HTERT RPE-1 (cell line): ENCODE measurements around the gene KRAS.

ENCODE experiments used
- in situ Hi-C: fragments of 300-500 bp; cut with MboI; formaldehyde crosslinking; loops from 4 replicates; pipeline ENCODE4 v1.14.3; 2020; ENCODE audit warnings: low sequenced_read_pairs

Gene KRAS

DNA sequence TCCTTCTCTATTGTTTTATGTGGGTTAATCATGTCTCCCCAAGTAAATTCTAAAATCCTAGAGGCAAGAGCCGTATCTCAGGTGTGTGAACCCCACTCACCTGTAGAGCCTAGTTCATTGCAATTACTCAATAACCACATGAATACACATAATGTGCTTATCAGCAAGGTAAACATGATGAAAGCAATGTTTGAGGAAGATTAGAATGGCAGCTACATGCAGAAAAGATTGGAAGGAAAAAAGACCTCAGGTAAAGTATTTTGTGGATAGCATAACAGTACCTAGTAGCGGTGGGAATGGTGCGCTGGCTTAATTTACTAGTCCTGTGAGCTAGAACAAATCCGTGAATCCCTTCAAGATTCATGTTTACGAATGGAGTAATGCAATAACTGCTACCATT is 5.3 kb upstream of the KRAS start:
- in situ Hi-C loops, result no loop called here

DNA sequence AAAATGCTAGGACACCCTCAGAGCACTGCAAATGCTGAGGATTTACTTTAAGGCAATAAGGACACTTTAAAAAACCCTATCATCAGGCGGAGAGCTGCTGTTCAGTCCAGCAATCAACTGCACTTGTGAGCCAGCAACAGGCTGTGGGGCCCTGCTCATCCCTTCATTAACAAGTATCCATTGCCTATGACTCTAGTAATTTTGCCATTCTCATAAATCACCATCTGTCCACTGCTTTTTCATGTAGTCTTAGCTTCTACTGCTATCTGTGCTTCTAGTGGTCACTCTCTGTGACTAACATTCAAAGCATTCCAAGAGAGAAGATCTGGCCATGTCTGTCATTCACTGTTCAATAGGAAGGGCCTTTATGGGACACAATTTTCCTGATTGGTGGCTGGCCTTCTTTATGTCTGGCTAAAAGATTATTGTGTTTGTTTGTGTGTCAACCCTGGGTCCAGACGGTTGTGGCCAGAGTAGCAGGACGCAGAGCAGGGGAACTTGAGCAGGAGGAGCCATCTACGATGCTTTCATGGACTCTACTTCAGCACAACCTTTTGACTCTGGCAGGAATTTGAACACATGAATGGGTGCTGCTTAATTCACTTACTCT is 3.6 kb upstream of the KRAS start:
- in situ Hi-C loops, result no loop called here

DNA sequence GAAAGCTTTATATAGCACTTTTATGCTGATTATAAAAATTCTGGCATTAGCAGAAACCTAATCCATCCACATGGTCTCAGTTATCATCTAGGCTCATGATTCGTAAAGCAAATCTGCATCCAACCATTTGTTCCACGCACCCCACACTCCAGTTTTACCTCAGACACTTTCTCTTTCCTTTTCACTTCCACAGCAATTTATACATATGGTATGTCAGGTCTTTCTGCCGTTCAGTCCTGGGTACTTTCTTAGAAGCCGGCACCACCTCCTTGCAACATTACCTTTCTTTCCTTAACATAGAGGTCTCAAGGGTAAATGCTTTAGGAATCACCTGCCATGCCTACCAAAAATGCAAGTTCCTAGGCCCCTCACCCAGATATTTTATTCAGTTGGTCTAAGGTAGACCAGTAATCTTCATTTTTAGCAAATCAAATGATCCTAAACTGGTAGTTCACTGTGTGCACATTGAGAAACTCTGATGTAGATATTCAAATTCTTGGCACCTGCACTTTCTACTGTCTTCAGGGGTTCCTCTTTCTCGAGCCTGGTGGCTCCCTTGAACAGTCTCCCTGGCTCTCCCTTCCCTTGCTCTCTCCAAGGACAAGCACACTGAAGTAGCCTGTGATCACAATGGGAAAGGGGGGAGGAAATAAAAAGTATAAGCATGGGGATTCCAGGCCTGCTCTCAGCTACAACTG is 2.8 kb upstream of the KRAS start:
- in situ Hi-C loops, result no loop called here

DNA sequence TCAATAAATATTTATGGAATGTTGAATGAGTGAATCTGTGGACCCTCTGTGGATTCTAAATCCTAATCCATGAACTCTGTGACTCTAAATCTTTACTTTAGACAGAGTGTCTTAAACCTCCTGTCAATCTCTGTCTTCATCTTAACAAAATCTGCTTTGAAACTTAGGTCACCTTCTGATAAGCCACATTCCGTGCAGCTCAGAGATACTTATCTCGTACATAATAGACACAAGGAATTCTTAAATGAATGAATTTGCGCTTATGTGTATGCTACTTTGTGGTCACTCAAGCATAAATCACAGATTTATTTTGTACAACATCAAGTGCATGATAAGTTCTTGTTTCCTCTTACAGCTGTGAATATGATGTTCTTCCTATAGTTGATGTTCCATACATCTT is 2.2 kb upstream of the KRAS start:
- in situ Hi-C loops, result no loop called here

DNA sequence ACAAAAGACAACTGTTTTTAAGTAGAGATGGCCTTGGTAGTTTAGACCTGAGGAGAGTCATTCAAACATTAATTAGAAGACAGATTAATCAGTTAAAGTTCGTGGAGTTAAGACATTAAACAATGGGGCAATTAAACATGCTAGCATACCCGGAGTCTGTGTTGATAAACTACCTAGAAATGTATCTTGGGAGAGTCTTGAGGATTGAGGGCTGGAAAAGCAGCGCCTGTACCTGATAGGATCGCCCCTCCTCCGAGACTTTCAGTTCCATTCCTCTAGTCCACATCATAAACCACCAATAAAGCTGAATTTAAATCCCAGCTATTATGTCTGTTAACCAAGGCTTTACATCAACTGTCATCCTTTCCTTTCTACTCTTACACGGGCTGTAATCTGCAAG is 1.0 kb upstream of the KRAS start:
- in situ Hi-C loops, result no loop called here

DNA sequence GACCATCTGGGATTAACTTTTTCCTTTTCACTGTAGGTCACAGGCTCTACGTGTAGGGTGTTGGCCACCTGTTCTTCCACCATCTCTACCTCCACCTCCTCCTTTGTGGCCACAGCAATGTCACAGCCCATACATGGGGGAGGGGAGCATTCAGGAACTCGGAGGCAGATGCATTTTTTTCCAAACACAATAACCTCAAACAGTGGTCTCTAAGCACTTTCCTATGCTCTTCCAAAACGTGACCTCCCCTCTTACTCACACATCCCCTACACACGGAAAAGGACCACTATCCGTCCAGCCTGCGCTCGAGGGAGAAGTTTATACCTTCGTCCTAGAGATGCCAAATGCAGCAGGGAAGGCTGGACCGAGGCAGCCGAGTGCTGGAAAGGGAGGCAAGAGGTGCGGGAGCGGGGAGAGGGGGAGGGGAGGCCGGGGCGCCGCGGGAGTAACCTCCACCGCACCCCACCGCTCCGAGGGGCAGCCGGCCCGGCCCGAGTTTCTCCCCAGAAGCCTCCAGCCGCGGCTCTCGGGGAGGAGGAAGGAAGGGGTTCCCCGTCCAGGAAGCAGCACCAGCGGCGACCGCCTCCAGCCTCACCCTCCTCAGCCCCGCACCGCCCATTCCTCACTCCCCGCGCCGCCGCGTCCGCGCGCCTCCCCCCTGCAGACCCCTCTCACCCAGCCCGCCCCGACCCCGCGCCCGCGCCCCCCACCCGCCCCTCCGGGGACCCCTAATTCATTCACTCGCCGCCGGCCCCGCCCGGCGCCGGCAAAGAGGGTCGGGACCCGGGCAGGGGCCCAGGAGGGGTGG is 594 bp downstream of the KRAS start:
- in situ Hi-C loops, result no loop called here

DNA sequence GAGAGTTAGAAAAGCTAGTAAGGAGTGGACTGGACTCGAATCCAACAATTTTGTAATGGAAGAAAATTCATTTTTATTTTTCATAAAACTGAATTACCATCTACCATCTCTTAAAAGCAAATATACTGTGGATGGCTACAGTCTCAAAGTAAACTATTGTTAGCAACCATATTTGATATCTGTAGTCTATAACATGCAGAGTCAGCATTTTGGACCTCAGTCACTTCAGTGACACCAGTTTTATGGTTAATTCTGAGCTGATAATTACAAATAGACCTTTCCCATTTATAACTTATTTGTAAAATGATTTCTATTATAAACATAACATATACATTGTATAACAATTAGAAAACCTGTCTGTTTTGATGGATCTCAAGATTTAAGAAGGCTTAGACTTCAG is 2.0 kb downstream of the KRAS start:
- in situ Hi-C loops, result no loop called here

DNA sequence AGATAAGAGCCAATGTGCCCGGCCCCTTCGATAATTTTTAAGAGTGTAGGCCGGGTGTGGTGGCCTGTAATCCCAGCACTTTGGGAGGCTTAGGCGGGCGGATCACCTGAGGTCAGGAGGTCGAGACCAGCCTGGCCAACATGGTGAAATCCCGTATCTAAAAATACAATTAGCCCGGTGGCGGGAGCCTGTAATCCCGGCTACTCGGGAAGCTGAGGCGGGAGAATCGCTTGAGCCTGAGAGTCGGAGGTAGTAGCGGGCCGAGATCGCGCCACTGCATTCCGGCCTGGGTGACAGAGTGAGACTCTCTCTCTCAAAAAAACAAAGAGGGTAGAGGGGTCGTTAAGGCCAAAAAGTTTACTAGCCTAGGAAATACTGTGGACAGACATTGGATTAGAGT is 2.6 kb downstream of the KRAS start:
- in situ Hi-C loops, result no loop called here

DNA sequence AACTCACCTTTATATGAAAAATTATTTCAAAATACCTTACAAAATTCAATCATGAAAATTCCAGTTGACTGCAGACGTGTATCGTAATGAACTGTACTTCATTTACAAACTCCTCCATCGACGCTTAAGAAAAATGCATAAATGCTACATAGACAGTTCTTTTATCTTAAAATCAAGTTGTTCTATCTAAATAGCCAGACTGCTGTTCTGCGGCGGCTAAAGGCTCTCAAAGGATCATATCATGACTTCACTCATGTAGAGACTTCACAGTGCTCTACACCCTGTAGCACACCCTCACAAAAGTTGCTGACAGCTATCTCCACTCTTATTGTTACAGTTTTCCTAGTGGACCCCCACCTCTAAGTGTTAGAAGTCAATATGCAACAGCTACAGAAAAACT is 5.2 kb downstream of the KRAS start:
- in situ Hi-C loops, result no loop called here

DNA sequence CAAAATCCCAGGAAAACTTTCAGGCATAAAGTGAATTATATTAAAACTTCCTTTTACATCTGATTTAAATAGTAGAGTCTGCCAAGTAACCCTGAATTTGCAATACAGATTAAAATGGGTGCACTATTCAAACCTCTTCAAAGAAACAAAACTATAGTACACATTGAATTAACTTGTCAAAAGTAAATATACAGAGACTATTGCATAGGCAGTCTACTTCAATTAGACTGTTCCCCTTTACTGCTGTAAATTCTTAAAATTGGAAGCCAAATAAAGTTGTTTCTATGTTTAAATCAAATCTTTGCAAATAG is 7.1 kb downstream of the KRAS start:
- in situ Hi-C loops, result no loop called here

DNA sequence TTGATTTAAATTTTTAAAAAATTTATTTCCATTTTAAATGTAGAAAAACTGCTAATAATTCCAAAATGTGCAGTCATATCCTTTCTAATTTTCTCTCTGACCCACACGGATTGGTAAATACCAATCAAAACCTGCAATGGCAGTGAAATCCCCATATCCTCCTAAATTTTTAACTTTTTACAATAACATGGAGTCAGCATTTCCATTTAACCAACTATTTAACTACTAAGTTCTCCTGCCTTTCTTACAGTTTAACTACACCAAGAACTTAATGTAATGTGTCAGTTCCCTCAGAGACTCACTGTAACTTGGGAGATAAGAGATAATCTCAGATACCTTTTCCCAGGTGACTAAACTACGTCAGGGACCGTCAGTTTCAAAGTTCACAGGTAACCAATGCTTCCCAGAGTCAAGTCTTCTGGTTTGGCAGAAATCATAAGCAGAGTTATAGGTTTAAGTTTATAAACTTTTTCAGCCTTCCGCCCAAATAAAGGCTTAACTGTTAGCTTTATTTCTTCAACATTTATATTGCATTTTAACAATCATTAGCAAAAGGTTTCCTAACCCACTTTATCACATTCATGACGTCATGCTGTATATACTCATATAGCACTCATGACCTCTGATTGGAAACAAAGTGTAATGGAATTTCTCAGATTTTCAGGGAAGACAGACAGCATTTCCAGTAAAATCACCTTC is 7.6 kb downstream of the KRAS start:
- in situ Hi-C loops, result no loop called here

DNA sequence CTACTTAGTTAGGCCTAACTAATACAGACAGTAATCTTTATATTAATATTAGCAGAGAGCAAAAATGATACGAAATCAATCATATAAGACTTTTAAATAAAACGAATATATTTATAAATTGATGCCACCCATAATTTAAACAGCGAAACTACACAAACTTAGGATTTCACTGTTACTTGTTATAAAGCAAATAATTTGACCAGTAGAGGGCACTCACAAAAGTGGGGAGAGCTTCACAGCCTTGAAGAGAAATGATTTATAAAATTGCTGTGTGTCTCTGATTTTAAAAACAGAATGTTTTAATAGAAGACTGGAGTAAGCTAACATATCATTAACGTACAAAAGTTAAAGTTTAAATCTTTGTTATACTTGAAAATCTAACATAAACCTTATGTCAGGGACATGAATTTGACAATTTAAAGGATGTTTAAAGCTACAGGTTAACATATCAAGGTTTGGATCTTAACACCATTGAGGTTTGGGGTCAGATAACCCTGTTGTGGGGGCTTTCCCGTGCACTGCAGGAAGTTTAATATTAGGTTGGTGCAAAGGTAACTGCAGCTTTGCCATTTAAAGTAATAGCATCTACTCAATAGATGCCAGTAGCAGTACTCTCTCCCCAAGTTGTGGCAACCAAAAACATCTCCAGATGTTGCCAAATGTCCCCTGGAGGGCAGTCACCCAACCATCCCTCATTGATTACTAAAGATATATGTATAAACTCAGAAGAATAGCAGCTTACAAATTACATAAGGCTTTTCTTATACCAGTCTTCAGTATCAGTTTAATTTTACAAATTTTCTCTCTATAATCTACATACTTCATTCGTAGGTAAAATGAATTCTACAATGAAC is 9.3 kb downstream of the KRAS start:
- in situ Hi-C loops, result no loop called here

DNA sequence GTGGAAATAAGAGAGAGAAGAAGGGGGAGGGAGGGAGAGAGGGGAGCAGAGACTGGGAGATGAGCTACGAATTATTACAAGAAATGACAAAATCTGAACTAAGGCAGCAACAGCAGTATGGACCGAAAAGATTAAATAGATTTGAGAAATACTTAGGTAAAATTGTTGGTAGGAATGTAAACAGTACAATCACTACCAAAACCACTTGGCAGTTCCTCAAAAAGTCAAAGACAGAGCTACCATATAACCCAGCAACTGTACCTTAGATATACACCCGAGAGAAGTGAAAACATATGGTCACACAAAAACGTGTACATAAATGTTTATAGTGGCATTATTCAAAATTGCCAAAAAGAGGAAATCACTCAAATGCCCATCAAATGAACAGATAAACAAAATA is 14.1 kb downstream of the KRAS start:
- in situ Hi-C loops, result no loop called here

DNA sequence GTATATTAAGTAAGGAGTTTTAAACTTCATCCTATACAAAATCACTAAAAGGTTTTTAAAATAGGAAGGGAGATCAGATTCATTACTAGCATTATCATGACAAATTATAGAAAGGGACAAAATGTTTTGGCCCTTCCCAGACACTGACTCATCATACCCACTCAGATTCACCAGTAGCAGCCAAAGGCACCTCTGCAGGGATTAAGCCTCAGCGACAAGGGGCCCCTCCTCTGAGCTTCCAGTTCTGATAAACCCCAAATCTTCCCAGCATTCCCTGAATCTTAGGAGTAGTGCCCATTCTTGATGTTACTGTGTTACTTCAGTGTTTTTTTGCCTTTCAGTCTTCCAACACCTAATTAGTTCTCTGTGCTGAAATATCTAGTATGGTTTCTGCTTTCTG is 14.5 kb downstream of the KRAS start:
- in situ Hi-C loops, result no loop called here

DNA sequence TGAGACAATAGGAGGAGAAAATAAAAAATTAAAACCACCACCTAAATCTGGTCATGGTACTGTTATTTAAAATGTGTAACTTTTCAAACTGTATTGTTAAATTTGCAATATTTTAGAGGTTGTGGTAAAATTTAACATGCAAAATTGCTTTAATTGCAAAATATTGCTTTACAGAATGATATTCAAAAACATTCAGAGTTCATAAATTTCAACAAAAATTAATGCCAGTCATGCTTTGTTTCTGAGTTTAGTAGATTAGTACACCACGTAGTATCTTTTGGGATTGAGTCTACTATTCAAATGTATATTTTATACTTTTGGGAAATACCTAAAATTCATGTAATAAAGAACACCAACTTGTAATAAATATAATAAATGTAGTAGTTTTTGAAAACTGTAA is 37.4 kb downstream of the KRAS start:
- in situ Hi-C loops, result no loop called here

DNA sequence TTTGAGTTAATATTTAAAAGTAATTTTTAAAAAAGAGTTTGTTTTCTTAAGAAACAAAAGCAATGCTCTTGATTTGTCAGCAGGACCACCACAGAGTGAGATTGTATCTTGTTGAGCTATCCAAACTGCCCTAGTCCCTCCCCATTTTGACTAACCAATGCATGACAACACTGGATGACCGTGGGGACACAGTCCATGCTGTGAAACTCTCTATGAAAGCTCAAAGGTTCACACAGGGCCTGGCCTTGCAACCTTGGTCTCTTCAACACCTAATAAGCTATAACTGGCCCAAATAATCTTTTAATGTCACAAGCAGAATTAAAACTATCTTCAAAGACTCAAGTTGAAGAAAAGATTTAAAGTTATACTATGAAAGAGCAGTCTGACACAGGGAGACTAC is 42.2 kb downstream of the KRAS start:
- in situ Hi-C loops, result no loop called here

DNA sequence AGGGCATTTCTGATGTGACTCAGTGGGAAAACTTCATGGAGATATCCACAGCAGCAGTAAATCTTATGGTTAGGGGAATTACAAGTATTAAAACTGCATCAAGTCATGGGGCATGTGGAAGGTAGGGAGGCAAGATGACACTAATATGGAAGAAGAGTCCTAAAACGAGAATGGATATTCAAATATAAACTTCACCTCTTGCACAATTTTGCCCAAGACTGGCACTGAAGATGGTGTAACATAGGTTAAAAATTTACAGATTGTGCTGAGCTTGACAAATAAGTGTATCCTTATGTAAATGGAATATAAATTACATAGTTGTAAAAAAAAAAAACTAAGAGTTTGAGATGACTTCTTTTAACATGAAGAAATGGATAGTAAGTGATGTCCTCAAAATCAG is 42.9 kb downstream of the KRAS start:
- in situ Hi-C loops, result no loop called here

DNA sequence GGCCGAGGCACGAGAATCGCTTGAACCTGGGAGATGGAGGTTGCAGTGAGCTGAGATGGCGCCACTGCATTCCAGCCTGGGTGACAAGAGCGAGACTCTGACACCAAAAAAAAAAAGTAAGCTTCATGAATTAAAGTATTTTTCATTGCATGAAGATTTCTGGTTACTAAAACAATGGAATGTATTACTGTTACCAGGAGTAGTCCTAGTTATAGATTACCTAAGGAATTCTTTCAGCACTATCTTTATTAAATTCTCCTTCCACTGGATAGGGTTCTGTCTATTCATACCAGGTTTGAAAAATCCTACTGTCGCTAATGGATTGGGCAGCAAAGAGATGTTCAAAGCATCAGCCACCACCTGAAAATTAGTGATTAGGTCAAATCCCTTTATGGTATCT is 43.3 kb downstream of the KRAS start:
- in situ Hi-C loops, result no loop called here

DNA sequence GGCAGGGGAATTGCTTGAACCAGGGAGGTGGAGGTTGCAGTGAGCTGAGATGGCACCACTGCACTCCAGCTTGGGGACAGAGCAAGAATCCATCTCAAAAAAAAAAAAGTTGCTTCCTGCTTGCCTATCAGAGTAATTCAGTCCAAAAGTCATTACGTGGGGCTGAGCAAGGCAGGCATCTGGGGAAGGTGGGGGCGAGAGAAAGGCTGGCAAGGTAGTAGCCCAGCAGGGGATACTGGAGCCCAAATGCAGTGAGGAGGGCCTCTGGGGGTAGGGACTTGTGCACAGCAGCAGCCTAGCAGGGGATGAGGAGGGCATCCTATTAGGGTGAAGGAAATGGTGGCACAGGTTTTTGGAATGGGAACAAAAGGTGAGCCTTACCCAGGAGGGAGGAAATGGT is 48.6 kb downstream of the KRAS start:
- in situ Hi-C loops, result no loop called here

DNA sequence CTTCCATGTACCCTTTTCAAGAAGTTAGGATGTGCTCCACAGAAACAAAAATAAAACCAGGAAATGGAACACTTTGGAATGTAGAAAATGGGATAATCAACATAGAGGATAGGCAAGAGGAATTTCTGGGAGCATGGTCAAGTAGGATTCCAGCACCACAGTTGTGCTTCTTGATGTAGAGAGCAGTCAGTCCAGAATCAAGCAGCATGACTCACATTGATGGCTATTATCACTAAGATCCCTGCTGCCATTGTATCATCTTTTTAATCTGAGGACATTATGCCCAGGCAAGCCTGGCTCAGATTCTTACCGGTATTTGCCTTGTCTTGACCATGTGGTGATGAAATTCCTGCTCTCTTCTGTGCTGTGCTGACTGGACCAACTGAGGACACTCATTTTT is 50.0 kb downstream of the KRAS start:
- in situ Hi-C loops, result no loop called here

DNA sequence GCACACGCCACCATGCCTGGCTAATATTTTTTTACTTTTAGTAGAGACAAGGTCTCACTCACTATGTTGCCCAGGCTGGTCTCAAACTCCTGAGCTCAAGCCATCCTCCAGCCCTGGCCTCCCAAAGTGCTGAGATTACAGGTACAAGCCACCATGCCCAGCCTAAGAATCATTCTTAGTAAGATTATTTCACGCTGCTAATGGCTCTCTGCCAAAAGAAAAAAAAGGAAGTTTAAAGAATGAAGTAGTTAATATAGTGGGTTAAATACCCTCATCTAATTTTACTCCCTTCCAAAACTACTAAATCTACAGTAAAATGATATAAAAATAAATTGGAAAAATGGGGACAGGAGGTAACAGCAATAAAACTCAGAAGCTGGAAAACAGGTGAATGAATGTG is 53.1 kb downstream of the KRAS start:
- in situ Hi-C loops, result no loop called here
